ENCODE data around the gene CD70.
"Not testable (repeated sequence)": the region's sequence is repeated elsewhere in the genome, so short reads cannot be mapped to it uniquely, and the experiment has no call there.

Gene CD70

DNA sequence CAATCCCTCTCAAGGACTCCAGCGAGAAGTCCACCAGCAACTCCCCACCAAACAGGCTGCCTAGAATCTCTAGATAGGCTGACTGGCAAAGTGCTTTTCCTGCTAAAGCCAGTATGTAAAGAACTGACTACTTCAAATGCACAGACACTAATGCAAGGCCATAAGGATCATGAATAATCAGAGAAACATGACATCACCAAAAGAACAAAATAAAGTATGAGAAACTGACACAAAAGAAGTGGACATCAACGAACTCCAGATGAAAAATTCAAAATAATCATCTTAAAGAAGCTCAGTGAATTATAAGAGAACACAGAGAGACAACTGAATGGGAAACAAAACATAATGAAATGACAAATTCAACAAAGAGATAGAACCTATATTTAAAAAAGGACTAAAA, 26.4 kb upstream of the CD70 start:
- TF ChIP-seq, protein P1, sequence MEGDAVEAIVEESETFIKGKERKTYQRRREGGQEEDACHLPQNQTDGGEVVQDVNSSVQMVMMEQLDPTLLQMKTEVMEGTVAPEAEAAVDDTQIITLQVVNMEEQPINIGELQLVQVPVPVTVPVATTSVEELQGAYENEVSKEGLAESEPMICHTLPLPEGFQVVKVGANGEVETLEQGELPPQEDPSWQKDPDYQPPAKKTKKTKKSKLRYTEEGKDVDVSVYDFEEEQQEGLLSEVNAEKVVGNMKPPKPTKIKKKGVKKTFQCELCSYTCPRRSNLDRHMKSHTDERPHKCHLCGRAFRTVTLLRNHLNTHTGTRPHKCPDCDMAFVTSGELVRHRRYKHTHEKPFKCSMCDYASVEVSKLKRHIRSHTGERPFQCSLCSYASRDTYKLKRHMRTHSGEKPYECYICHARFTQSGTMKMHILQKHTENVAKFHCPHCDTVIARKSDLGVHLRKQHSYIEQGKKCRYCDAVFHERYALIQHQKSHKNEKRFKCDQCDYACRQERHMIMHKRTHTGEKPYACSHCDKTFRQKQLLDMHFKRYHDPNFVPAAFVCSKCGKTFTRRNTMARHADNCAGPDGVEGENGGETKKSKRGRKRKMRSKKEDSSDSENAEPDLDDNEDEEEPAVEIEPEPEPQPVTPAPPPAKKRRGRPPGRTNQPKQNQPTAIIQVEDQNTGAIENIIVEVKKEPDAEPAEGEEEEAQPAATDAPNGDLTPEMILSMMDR (IDR thresholded peaks at IDR 0.05; ENCODE audit: low read depth, low read length), result no peak
- H3K4me3 ChIP-seq (replicated peaks in 1 of 2; ENCODE audit: low read depth in 2 of 2, low read length in 2 of 2), result no peak overlapping the region
- DNase-seq (ENCODE audit: low read depth in 2 of 2), result no peak

DNA sequence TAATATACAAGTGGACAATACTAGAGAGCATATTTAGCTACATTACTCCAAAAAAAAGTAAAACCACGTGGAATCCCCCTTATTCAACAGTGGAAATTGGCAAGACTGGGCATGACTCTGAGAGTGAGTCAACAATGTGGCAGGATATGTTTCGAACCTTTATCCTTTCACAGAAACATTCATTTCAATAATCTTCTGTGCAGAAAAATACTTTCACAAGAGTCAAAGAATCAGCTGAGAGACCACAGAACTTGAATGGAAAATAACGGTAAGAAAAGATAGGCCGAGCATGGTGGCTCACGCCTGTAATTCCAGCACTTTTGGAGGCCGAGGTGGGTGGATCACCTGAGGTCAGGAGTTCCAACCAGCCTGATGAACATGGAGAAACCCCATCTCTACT, 25.1 kb upstream of the CD70 start:
- TF ChIP-seq, protein P1 (IDR thresholded peaks at IDR 0.05; ENCODE audit: low read depth, low read length), result no peak
- no peak overlapping the region for H3K4me3 ChIP-seq (replicated peaks in 1 of 2; ENCODE audit: low read depth in 2 of 2, low read length in 2 of 2)
- DNase-seq (ENCODE audit: low read depth in 2 of 2), result peak; percentile 34 to 71

DNA sequence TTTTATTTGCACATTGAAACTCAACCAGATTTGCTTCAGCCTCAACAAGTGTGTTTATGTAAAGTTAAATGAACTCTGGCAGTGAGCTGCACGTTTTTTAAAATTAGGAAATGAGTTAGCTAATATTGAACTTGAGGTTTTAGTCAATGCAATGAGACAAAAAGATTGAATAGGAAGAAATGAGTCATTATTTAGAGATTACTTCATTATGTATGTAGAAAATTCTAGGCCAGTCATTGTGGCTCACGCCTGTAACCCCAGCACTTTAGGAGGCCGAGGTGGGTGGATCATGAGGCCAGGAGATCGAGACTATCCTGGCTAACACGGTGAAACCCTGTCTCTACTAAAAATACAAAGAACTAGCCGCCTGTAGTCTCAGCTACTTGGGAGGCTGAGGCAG, 22.8 kb upstream of the CD70 start:
- TF ChIP-seq, protein P1 (IDR thresholded peaks at IDR 0.05; ENCODE audit: low read depth, low read length), result no peak
- no peak overlapping the region for H3K4me3 ChIP-seq (replicated peaks in 1 of 2; ENCODE audit: low read depth in 2 of 2, low read length in 2 of 2)
- DNase-seq (ENCODE audit: low read depth in 2 of 2), result peak; percentile 42 to 75

DNA sequence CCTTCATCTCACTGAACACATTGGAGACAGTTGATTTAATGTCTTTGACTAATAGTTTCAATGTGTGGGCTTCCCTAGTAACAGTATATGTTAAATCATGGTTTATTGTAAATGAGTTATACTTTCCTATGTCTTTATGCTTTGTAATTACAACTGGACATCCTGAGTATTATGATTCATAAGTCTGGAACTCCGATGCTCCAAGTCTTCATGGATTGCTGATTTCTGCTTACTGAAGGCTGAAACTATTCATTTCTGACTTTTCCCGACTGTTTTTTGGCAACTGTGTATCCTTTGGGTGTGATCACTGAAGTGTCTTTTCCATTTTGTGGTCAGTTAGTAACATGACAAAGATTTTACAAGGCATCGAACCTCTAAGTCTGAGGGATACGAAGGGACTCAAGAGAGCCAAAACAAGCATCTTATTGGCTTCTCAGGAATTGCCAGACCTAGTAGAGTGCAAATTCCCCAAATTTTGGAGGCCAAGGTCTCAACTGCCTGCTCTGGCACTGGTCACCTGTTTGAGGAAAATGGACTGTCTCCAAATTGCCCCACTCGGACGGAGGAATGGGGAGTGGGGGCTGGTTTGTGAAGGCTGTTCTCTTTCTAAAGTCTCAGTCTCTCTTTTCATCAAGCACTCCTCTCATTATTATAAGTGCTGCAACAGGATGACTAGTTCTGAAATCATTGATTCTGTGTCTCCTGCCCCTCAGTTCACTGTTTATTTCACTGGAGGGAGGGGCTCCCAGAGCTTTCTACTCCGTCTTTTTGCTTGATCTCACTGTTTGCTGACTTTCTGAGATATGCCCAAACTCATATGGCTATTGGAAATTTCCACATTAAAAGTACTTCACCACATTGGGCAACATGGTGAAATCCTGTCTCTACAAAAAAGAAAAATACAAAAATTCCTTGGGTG, 20.2 kb upstream of the CD70 start:
- TF ChIP-seq, protein P1 (IDR thresholded peaks at IDR 0.05; ENCODE audit: low read depth, low read length), result no peak
- no peak overlapping the region for H3K4me3 ChIP-seq (replicated peaks in 1 of 2; ENCODE audit: low read depth in 2 of 2, low read length in 2 of 2)
- DNase-seq (ENCODE audit: low read depth in 2 of 2), result peak; percentile 82 to 97

DNA sequence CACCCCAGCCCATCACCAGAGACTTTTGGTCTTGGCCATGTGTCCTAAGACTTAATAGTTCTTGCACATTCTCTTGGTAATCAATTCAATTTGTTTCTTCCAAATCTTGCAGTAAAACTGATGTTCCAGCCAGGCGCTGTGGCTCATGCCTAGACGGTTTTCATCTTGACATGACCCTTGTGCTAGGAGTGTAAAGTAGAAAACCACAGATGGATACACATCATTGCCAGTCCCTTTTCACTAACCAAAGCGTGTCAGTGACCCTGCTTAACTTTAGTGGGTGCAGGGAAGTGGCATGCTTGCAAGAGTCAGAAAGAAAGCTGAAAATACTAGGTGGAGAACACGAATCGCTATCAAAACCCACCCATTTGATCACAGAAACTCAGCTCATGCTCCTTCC, 18.0 kb upstream of the CD70 start:
- TF ChIP-seq, protein P1 (IDR thresholded peaks at IDR 0.05; ENCODE audit: low read depth, low read length), result no peak
- no peak for DNase-seq (ENCODE audit: low read depth in 2 of 2)
- no peak overlapping the region for H3K4me3 ChIP-seq (replicated peaks in 1 of 2; ENCODE audit: low read depth in 2 of 2, low read length in 2 of 2)

DNA sequence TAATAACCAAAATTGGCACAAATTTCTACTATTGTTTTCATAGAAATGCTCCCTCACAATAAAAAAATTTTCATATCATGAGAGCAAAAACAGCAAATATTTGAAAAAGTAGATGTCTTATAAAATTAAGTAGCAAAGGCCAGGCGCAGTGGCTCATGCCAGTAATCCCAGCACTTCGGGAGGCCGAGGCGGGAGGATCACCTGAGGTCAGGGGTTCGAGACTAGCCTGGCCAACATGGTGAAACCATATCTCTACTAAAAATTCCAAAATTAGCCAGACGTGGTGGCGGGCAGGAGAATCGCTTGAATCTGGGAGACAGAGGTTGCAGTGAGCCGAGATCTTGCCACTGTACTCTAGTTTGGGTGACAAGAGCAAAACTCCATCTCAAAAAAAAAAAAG, 17.2 kb upstream of the CD70 start:
- not testable (repeated sequence) for H3K4me3 ChIP-seq (replicated peaks in 1 of 2; ENCODE audit: low read depth in 2 of 2, low read length in 2 of 2); DNase-seq (ENCODE audit: low read depth in 2 of 2)

- not testable (repeated sequence) for DNase-seq (ENCODE audit: low read depth in 2 of 2); H3K4me3 ChIP-seq (replicated peaks in 1 of 2; ENCODE audit: low read depth in 2 of 2, low read length in 2 of 2)
These were observed 15.5 kb upstream of the CD70 start for GRCh38 chr19:6606276-6607070.
